OCI-LY7 (cell line): Measurements from ENCODE around the gene BCO2.

Source experiments
- EZH2phosphoT487 ChIP-seq: fragments of 200-600 bp; sonication (generic); IDR thresholded peaks from 2 replicates; pipeline ENCODE4 v1.6.1; 2018; ENCODE audit warnings: low read depth, borderline replicate concordance, mild to moderate bottlenecking, mixed run types, antibody characterized with exemption, low read length, moderate library complexity, mixed read lengths
- TF ChIP-seq, protein P1 (sequence below): fragments of 200-600 bp; sonication (generic); conservative IDR thresholded peaks from 2 replicates; pipeline ENCODE4 v1.5.1; 2014; ENCODE audit warnings: mild to moderate bottlenecking, antibody characterized with exemption, low read length, moderate library complexity, mixed read lengths

GRCh38 chr11:112162761-112163546 is 12.4 kb upstream of the BCO2 start:
- TF ChIP-seq, protein P1, sequence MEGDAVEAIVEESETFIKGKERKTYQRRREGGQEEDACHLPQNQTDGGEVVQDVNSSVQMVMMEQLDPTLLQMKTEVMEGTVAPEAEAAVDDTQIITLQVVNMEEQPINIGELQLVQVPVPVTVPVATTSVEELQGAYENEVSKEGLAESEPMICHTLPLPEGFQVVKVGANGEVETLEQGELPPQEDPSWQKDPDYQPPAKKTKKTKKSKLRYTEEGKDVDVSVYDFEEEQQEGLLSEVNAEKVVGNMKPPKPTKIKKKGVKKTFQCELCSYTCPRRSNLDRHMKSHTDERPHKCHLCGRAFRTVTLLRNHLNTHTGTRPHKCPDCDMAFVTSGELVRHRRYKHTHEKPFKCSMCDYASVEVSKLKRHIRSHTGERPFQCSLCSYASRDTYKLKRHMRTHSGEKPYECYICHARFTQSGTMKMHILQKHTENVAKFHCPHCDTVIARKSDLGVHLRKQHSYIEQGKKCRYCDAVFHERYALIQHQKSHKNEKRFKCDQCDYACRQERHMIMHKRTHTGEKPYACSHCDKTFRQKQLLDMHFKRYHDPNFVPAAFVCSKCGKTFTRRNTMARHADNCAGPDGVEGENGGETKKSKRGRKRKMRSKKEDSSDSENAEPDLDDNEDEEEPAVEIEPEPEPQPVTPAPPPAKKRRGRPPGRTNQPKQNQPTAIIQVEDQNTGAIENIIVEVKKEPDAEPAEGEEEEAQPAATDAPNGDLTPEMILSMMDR = no peak
- no peak for TF ChIP-seq EZH2phosphoT487
